M059J (cell line): ENCODE data around the gene ZNF385D. TPM values are rescaled to one million over a fixed set of nuclear protein-coding genes. Genes with fewer than 3 reads are reported as not detected.
A peak's percentile ranks its signal among the peaks of the same experiment; 100 is the strongest.

ENCODE experiments used
- DNase-seq: peaks from one replicate; pipeline ENCODE4 v3.0.0-alpha.2; 2012; ENCODE audit warnings: low read depth
- total RNA-seq: library from RNA; depleted of rRNA; stranded (reverse); fragments of >200 nt; shearing (Covaris generic); gene quantifications from 2 replicates; pipeline ENCODE4 v1.2.3, GENCODE V29; 2014; rRNA removed

ZNF385D gene, protein sequence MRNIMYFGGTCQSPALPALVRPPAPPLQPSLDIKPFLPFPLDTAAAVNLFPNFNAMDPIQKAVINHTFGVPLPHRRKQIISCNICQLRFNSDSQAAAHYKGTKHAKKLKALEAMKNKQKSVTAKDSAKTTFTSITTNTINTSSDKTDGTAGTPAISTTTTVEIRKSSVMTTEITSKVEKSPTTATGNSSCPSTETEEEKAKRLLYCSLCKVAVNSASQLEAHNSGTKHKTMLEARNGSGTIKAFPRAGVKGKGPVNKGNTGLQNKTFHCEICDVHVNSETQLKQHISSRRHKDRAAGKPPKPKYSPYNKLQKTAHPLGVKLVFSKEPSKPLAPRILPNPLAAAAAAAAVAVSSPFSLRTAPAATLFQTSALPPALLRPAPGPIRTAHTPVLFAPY
- total RNA-seq, result 1.5 and 3.1 TPM in 2 replicates

GRCh38 chr3:21750831-21751391 lies at the start of gene ZNF385D:
TSS of gene ZNF385D (minus strand) at chr3:21751210. CDS start at chr3:21750916, 294 bp downstream.
- peak; percentile 61 for DNase-seq

GRCh38 chr3:21798356-21799088 lies 47.5 kb upstream of the ZNF385D start:
- no peak for DNase-seq

DNA sequence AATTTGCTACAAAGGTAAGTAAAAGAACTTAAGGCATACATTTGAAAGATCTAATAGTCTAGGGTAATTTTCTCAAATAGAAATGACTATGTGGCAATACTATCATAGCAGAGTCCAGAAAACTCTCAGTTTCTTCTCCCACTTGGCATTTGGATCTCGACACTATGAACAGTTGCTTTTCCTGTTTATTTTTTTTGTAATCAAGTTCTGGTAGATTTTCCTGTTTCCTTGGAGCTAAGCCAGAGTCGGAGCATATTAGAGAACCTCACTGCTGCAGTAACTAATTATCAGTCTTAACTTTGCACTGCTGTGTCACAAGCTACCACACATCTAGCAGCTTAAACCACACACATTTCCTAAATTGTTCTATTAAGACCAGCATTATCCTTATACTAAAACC lies 44.9 kb upstream of the ZNF385D start:
- DNase-seq, result no peak

DNA sequence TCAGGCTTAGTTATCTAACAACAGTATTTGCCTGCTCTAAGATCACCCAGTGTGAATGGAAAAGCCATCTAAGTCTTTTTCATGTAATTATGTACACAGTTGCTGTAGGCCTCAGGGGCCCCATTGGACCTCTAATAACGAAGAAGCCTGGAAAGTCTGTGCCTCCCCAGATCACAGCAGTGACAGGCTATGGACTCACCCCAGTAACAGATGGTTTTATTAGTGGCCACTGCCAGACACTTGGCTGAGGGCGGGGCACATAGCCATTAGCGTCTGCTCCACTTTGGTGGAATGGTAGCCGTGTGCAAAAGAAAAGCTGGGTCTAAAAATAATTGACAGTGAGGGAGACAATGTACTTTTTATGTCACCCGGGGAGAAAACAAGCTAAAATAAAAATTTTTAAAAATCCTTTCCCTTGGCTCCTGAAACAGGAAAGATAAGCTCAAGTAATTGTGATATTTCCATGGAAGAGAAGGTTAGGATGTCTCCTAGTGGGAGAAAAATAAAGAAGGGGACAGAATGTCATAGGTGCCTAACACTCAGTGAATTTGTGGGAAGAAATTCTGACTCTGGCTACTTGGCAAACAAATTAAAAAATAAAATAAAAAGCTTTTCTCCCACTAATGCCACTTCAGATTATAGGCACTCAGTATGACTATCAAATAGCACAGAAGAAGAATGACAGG lies 44.3 kb upstream of the ZNF385D start:
- no peak for DNase-seq

- DNase-seq, result no peak
Observed at GRCh38 chr3:21794291-21794690, 43.3 kb upstream of the ZNF385D start.

DNA sequence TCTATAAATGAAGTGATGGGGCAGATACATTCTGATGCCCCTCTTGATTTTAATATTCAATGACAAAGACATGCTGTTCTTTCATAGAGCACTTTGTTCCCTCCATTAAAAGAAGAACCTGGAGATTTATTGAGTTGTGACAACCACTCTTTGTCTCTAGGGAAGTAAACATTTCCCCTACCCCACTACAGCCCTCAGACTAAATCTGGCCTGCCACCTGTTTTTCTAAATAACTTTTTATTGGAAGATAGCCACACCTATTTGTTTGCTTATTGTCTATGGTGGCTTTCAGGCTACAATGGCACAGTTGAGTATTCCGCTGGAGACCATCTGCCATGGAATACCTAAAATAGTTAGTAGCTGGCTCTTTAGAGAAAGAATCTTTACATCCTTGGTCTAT lies 41.2 kb upstream of the ZNF385D start:
- DNase-seq, result no peak

DNA sequence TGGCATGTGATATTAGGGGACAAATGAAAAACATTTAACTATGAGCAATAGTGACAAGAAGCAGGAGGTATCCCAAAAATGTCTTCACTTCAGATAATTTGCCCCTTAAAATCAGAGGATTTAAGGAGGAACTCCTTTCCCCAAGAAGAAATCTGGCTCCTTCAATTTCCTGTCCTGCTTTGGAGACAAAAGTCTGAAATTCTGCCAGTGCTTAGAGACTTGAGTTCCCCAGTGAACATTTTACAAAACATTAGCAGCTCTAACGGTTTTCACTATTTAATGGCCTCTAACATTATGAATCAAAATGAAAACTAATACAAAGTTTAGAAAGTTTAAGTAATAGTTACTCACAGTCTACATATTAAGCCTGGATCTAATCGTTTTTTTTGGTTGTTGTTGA lies 40.3 kb upstream of the ZNF385D start:
- no peak for DNase-seq

GRCh38 chr3:21790466-21790865 lies 39.5 kb upstream of the ZNF385D start:
- no peak for DNase-seq

GRCh38 chr3:21789730-21790129 lies 38.7 kb upstream of the ZNF385D start:
- DNase-seq, result no peak

DNA sequence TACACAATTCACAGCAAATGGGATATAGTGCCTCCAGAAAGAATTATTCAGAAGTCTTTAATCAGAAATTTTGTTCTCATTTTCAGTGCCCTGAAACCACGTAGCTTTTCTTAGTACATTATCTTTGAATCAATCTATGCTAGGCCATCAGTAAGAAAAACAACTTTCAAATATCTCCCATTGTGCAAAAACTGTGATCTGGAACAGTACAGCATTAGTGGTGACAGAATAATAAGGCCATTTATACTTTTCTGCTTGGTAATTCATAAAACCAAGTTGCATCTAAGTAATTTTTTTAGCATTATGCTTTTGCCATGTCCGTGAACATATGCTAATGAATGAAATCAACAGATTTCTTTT lies 35.4 kb upstream of the ZNF385D start:
- no peak for DNase-seq

DNA sequence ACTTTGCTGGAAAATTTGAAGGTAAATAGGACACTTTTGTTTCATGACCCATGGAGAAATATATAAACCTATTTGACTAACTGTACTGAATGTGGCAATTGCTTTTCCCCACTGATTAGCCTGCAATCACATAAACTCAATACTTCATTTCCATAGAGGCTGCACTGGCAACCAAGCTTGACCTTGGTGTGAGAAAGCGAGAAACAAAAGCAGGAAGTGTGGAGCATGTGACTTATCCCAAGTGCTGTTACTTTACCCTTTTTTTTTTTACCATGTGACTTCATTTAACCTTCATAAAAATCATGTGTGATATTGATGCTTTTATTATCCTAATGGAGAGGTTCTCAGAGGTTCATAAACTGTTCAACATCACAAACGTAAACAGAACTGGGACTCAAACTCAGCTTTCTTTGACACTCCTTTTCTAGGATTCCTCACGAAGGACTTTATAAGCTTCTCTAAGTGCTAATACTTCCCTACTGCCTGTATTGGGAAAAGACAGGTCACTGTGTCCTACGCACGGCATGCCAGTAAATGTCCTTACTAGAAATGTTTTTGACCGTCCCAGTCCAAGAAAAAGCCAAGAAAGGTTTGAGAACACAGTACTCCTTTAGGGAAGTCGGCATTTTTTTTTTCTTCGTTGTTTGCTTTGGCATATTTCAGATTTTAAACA lies 34.9 kb upstream of the ZNF385D start:
- DNase-seq, result no peak

DNA sequence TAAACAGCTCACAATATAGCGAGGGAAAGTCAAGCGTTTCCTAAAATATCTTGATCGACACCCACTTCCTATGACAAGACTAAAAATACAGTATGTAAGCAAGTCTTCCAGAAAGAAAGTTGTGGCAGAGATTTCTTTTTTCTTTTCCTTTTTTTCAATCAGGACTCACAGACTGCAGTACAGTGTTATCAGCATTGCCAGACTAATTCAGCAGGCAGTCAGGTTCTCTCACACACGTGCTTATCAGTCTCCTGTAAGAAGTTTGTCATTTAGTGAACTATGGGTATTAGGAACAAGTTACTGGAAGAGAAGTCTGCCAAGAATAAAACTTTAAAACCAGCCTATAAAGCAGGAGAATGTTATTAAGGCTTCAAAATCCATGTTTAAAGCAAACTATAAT lies 32.8 kb upstream of the ZNF385D start:
- no peak for DNase-seq

DNA sequence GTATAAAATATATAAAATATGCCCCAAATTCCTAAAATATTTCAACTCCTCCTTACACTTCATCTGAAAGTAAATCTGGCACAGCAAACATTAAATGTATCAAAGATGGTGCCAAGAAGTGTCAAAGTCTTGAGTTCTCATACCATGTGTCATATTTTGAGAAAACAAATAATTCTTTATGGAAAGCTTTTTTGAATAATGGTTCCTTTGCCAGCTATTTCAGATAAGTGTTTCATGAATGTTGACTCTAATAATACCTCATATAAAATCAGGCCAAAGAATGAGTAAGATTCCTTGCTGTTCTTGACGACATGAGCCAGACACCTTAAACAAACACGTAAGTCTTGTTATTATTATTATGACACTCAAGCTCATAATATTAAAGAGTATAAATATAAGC lies 30.3 kb upstream of the ZNF385D start:
- no peak for DNase-seq

GRCh38 chr3:21779909-21780308 lies 28.9 kb upstream of the ZNF385D start:
- DNase-seq, result no peak

DNA sequence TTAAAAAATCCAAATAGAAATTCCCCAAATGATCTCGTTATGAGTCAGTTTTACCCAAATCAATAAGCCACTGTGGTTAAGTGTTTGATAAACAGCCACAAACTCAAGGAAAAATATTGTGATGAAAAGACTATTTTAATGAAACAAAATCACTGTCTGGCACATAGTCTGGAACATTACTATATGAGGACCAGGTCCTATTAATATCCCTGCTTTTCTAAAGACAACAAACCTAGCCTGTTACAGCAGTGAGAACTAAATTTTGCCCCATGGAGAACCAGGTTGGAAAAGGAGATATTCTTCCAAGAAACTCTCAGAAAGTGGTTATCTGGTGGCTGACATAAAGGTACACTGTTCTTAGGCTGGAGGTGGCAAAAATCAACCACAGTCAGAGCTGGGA lies 27.7 kb upstream of the ZNF385D start:
- no peak for DNase-seq

- no peak for DNase-seq
Observed at GRCh38 chr3:21777821-21778220, 26.8 kb upstream of the ZNF385D start.

- no peak for DNase-seq
Observed at GRCh38 chr3:21766002-21766401, 15.0 kb upstream of the ZNF385D start.

DNA sequence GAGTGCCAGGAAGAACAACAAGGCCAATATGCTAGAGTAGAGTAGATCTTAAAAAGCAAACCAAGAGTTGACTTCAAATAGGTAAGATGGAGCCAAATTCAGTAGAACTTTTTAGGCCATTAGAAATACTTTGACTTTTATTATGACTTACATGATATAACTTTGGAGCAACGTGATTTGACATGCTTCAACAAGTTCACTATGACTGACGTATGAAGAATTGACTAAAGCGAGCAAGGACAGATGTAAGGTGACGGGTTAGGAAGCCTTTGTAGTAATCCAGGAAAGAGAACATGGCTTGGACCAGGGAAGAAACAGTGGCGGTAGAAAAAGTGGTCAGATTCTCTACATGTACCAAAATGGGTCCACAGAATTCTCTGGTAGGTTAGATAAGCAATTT lies 4.9 kb upstream of the ZNF385D start:
- DNase-seq, result no peak

DNA sequence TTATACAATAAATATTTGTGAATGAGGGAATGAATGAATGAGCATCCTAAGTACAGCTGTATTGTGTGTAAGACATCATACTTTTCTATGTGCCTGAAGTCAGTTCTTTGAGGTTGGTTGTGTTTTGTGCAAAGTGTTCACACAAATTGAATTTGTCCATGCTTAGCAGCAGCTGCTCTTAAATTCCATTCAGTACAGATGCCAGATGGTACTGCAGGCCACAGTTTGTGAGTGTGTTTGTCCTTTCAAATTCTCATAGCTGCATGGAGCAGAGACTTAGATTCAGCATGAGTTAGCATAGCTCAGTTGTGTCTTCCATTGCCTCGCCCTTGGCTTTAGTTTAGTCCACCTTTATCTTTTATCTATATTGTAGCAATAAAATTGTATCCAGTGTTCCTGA lies 3.8 kb upstream of the ZNF385D start:
- DNase-seq, result no peak

DNA sequence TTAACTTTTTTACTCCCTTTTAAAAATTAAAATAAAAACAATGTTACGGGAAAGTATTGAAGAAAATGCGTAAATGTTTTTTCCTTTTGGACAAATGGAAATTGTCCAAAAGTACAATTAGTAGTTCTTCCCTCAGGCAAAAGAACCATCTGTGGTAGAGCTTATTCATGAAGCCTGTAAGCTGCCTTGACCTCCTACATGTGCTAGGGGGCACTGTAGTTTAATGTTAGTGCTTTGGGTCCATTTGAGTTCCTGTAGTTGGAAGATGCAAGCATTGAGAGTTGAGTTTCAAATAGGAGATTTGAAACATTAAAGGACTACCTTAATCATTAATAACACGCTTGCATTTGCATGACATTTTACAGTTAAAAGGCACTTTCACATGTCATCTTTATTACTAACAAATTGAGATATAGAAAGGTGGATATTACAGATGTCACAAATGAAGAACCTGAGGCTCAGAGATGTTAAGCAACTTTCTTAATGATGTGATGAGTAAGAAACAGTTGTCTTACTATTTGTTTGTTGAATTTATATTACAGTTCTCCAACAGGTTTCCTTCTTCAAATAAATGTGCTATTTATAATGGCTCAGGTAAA lies 1.8 kb upstream of the ZNF385D start:
- peak; percentile 65 for DNase-seq

DNA sequence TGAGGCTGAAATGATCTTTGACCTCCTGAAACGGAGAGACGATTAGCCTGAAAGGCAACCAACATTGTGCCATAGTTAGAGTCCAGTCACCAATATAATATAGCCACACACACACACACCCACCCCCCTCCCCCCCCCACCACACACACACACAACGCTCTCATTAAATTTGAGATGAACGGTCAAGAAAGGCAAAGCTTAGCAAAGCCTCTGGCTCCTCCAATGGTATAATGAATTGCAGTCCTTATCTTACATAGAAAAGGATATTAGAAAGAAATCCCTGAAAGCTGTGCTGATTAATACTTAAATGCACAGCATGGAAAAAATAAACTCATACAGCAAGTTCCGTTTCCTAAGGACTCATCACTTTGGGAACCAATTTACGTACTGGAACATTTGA lies 876 bp upstream of the ZNF385D start:
- peak; percentile 14 for DNase-seq
